DND-41 (cell line): ENCODE data around the gene GIN1.

ENCODE experiments used
- CTCF ChIP-seq: IDR thresholded peaks from 2 replicates; pipeline ENCODE4 v1.5.1; 2012; ENCODE audit warnings: borderline replicate concordance, low read length, moderate library complexity, mild to moderate bottlenecking; ENCODE audit not compliant: poor library complexity, severe bottlenecking; ENCODE audit errors: extremely low read depth
- EZH2 ChIP-seq: IDR thresholded peaks from 3 replicates; pipeline ENCODE4 v1.6.1; 2012; ENCODE audit warnings: borderline replicate concordance, low read depth, mild to moderate bottlenecking, moderate library complexity, low read length, inconsistent platforms; ENCODE audit not compliant: severe bottlenecking

- TF ChIP-seq CTCF (no peak), EZH2 (no peak)
Measured at GRCh38 chr5:103110403-103110802, 9.5 kb downstream of the GIN1 start.
